PC-9 (cell line): ENCODE measurements around the gene MRM1.

Experiments used
- CTCF ChIP-seq: fragments of 200-600 bp; sonication (generic); conservative IDR thresholded peaks from 2 replicates; pipeline ENCODE4 v1.6.1; 2017; ENCODE audit warnings: mixed run types, antibody characterized with exemption, mild to moderate bottlenecking, moderate library complexity
- EZH2 ChIP-seq: fragments of 200-600 bp; sonication (generic); IDR thresholded peaks from 2 replicates; pipeline ENCODE4 v1.8.0; 2017; ENCODE audit warnings: antibody characterized with exemption, low read depth

- no peak for TF ChIP-seq CTCF
- no peak for TF ChIP-seq EZH2
Observed at GRCh38 chr17:36653374-36653773, 52.0 kb downstream of the MRM1 start.
